Osteoblast (primary cell): Measurements from ENCODE around the gene TPD52L2. TPM values are rescaled to one million over a fixed set of nuclear protein-coding genes. Genes with fewer than 3 reads are reported as not detected.
"Not testable (repeated sequence)": the region's sequence is repeated elsewhere in the genome, so short reads cannot be mapped to it uniquely, and the experiment has no call there.

Experiments
- DNase-seq: peaks from one replicate; pipeline ENCODE4 v3.0.0; 2011; ENCODE audit warnings: low spot score, mixed read lengths; ENCODE audit not compliant: insufficient read length; ENCODE audit errors: missing footprints
- H2AFZ ChIP-seq: 2 replicates; pipeline ENCODE4 v1.6.0; 2011; ENCODE audit warnings: mild to moderate bottlenecking, low read length
- H3K27ac ChIP-seq: 2 replicates; pipeline ENCODE4 v1.5.1; 2011; ENCODE audit warnings: mild to moderate bottlenecking, low read depth, low read length, moderate library complexity
- H3K27me3 ChIP-seq: 2 replicates; pipeline ENCODE4 v1.6.0; 2012; ENCODE audit warnings: mild to moderate bottlenecking, control low read depth, inconsistent platforms, low read length, moderate library complexity; ENCODE audit not compliant: insufficient read depth
- H3K36me3 ChIP-seq: 2 replicates; pipeline ENCODE4 v1.5.1; 2011; ENCODE audit warnings: mild to moderate bottlenecking, low read length, control low read depth, moderate library complexity; ENCODE audit not compliant: insufficient read depth
- H3K4me1 ChIP-seq: 2 replicates; pipeline ENCODE4 v1.5.1; 2011; ENCODE audit warnings: mild to moderate bottlenecking, low read length, control low read depth, moderate library complexity; ENCODE audit not compliant: insufficient read depth
- H3K4me2 ChIP-seq: 2 replicates; pipeline ENCODE4 v1.6.0; 2011; ENCODE audit warnings: mild to moderate bottlenecking, low read length; ENCODE audit not compliant: insufficient read depth
- H3K4me3 ChIP-seq: fragments of 200-600 bp; sonication (generic); 3 replicates; pipeline ENCODE4 v1.5.1; 2012; ENCODE audit warnings: mild to moderate bottlenecking, low read length, inconsistent platforms; ENCODE audit not compliant: insufficient read depth
- H3K79me2 ChIP-seq: 2 replicates; pipeline ENCODE4 v1.6.0; 2012; ENCODE audit warnings: mild to moderate bottlenecking, low read length, control low read depth, inconsistent platforms; ENCODE audit not compliant: insufficient read depth
- H3K9me3 ChIP-seq: 2 replicates; pipeline ENCODE4 v1.5.1; 2011; ENCODE audit warnings: low read depth, low read length, control low read depth
- H4K20me1 ChIP-seq: 2 replicates; pipeline ENCODE4 v1.6.0; 2012; ENCODE audit warnings: mild to moderate bottlenecking, low read length, control low read depth; ENCODE audit not compliant: insufficient read depth
- total RNA-seq: library from RNA; depleted of rRNA; stranded (reverse); fragments of >200 nt; gene quantifications from 2 replicates; pipeline ENCODE4 v1.2.3, GENCODE V29; 2012
- TF ChIP-seq, protein P1 (sequence below): IDR thresholded peaks from 2 replicates; pipeline ENCODE4 v1.5.1; 2011; ENCODE audit warnings: mild to moderate bottlenecking, low read depth, low read length, moderate library complexity; ENCODE audit errors: extremely low read depth

The TPD52L2 gene
- total RNA-seq, 1 donor, result 115 TPM

DNA sequence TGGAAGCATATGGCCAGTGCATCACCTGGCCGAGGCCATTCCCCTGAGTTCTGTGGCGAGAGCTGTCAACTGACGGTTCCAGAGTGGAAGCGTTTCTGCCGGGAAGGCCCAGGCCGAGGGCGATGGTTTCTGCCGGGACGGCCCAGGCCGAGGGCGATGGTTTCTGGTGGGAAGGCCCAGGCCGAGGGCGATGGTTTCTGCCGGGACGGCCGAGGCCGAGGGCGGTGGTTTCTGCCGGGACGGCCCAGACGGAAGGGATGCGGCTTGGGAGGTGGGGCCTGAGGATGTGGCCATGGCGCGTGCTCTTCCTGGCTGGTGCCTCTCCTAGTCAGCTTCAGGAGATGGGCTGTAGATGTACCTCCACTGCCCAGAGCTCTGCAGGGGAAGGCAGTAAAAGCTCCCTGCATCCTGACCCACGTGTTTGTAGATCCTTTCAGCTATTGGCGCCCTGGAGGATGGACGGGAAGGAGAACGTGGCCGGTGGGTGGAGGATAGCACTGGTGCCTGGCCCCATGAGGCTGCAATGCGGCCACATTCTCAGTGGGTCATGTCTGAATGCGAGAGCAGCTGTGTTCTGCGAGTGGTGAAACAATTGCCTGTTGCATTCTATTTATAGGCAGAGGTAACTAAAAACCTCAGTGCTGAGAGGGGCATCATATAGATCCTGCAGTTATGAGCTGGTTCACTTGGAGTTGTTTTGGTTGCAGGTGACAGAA, 12.8 kb downstream of the TPD52L2 start:
- Histone ChIP-seq H3K36me3 (peaks cover 64% of the 10 kb centered on the region), H3K4me1 (peaks cover 8% of the 10 kb centered on the region), H3K4me2 (no peak overlapping the region), H4K20me1 (peaks cover 63% of the 10 kb centered on the region), H3K27ac (no peak overlapping the region), H3K9me3 (no peaks in the 10 kb centered on the region), H3K4me3 (no peak overlapping the region), H3K79me2 (peaks cover 78% of the 10 kb centered on the region), H2AFZ (no peak overlapping the region), H3K27me3 (no peaks in the 10 kb centered on the region)
- peak; percentile 44 for DNase-seq
- TF ChIP-seq, protein P1, sequence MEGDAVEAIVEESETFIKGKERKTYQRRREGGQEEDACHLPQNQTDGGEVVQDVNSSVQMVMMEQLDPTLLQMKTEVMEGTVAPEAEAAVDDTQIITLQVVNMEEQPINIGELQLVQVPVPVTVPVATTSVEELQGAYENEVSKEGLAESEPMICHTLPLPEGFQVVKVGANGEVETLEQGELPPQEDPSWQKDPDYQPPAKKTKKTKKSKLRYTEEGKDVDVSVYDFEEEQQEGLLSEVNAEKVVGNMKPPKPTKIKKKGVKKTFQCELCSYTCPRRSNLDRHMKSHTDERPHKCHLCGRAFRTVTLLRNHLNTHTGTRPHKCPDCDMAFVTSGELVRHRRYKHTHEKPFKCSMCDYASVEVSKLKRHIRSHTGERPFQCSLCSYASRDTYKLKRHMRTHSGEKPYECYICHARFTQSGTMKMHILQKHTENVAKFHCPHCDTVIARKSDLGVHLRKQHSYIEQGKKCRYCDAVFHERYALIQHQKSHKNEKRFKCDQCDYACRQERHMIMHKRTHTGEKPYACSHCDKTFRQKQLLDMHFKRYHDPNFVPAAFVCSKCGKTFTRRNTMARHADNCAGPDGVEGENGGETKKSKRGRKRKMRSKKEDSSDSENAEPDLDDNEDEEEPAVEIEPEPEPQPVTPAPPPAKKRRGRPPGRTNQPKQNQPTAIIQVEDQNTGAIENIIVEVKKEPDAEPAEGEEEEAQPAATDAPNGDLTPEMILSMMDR, result no peak

DNA sequence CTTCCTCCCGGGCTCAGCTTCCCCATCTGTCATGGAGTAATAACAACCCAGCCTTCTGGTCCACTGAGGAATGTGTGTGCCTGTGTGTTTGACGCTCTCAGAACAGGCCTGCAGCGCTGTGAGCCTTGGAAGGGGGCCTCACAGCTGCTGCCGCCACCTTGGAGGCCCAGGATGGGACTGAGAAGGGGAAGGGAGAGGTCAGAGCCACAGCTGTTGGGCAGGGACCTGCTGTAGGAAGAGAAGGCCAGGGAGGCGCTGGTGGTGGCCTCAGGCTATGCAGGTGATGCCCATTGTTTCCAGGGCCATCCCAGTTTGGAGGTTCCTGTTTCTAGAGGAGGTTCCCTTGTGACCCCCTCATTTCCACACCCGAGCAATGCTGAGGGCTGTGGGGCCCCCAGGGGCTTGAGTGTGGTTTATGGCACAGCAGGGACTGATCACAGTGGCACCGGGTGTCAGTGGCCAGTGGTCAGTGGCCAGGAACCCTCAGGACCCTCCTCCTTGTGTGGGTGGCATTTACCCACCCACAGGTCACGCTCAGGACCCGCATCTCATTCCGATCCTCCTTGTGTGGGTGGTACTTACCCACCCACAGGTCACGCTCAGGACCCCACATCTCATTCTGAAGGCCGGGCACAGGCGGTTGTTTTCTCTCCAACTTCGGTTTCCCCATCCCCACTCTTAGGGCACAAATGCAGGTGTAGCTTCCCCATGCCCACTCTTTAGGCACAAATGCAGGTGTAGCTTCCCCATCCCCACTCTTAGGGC, 14.0 kb downstream of the TPD52L2 start:
- no peak overlapping the region for H3K27ac ChIP-seq
- H3K79me2 ChIP-seq, result peaks cover 83% of the 10 kb centered on the region
- H4K20me1 ChIP-seq, result peaks cover 67% of the 10 kb centered on the region
- TF ChIP-seq, protein P1, result no peak
- no peak overlapping the region for H2AFZ ChIP-seq
- H3K4me3 ChIP-seq, result no peak overlapping the region
- no peak overlapping the region for H3K4me2 ChIP-seq
- peaks cover 65% of the 10 kb centered on the region for H3K36me3 ChIP-seq
- no peaks in the 10 kb centered on the region for H3K27me3 ChIP-seq
- no peaks in the 10 kb centered on the region for H3K9me3 ChIP-seq
- DNase-seq, result peak; percentile 37
- H3K4me1 ChIP-seq, result no peaks in the 10 kb centered on the region

DNA sequence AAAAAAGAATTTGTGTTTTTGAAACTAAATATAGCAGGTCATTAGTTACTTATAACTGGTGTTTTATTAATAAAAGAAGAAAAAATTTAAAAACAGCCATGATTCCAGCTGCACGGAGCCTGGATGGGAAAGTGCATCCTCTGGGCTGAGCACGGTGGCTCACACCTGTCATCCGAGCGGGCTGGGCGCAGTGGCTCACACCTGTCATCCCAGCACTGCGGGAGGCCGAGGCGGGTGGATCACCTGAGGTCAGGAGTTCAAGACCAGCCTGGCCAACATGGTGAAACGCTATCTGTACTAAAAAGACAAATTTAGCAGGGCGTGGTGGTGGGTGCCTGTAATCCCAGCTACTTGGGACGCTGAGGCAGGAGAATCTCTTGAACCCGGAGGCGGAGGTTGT, 15.8 kb downstream of the TPD52L2 start:
- H3K27ac ChIP-seq, DNase-seq, H3K4me3 ChIP-seq, H2AFZ ChIP-seq, H3K4me2 ChIP-seq, H3K27me3 ChIP-seq, H3K9me3 ChIP-seq, H3K4me1 ChIP-seq: not testable (repeated sequence)
- Histone ChIP-seq H4K20me1 (peaks cover 74% of the 10 kb centered on the region), H3K79me2 (peaks cover 86% of the 10 kb centered on the region), H3K36me3 (peaks cover 66% of the 10 kb centered on the region)

DNA sequence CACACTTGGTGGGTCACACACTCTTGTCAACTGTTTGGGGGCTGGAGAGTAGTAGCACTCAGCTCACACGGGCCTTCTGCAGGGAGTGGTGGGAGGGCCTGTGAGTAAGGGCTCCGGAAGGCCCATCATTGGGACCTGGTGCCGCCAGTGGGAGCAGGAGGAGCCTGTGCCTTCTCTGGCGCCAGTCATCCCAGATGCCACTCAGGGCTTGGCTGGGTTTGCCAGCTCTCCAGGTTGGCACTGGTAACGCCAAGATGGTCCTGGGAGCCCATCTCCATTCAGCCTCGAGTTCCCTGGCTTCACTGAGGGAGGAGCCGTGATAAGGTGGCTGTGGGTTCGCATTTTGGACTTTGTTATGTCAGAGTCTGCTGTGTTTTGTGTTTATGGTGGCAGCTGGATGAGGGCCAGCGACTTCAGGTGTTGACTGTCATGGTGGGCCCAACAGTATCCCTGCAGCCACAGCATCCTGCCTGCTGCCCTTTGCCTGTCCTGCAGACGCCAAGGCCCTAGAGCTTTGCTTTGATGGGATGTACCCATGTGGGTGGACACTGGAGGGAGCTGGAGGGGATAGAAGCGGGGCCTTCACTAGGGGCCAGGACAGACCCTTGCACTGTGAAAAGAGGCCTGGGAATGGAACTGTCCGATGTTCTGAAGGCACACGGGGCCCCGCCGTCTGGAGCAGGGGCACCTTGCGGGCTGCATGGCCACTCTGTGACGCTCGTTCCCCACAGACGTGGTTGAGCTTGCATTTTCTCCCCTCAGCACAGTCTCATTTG, 16.6 kb downstream of the TPD52L2 start:
- Histone ChIP-seq H2AFZ (no peak overlapping the region), H3K9me3 (no peaks in the 10 kb centered on the region), H4K20me1 (peaks cover 73% of the 10 kb centered on the region), H3K27ac (no peak overlapping the region), H3K36me3 (peaks cover 62% of the 10 kb centered on the region), H3K79me2 (peaks cover 80% of the 10 kb centered on the region), H3K4me2 (no peak overlapping the region), H3K4me3 (no peak overlapping the region), H3K27me3 (no peaks in the 10 kb centered on the region), H3K4me1 (no peaks in the 10 kb centered on the region)
- TF ChIP-seq, protein P1, result no peak
- peak; percentile 55 for DNase-seq
